ENCODE results near the gene LHX1. TPM values are rescaled to one million over a fixed set of nuclear protein-coding genes. Genes with fewer than 3 reads are reported as not detected.

The LHX1 gene
- total RNA-seq, 4 donors from 2014 or later, result not detected

- Histone ChIP-seq H3K27me3 (no peaks in the 10 kb centered on the region), H3K36me3 (peaks cover 3 to 96% of the 10 kb centered on the region in 2 donors), H3K4me1 (peaks cover 0 to 11% (median 0%) of the 10 kb centered on the region in 3 donors), H3K9me3 (no peaks in the 10 kb centered on the region), H3K27ac (no peak overlapping the region), H3K4me3 (no peak overlapping the region)
- TF ChIP-seq POLR2A (IDR thresholded peaks at IDR 0.05), result no peak
- no peak for TF ChIP-seq CTCF (IDR thresholded peaks at IDR 0.05)
- no peak for TF ChIP-seq POLR2AphosphoS5 (IDR thresholded peaks at IDR 0.05)
- TF ChIP-seq EP300 (IDR thresholded peaks at IDR 0.05), result no peak
- no peak for ATAC-seq
Observed at GRCh38 chr17:36993227-36993626, 56.0 kb downstream of the LHX1 start.

Small RNAs within 50 kb of the gene (small RNA-seq; reads per million reads assigned to genes)
- 0 reads per million in 4 donors for gene AC243773.2

Other genes starting within 250 kb of the LHX1 start
- 10 to 100 TPM; 36.1 to 45.1 (median 38.5) TPM for gene AATF, start 11.5 kb downstream of the LHX1 start, total RNA-seq